Esophagus squamous epithelium (tissue), 4 donors: ENCODE data around the gene NSUN4.

Source experiments
- POLR2A ChIP-seq, 4 donors: fragments of 450-650 bp; IDR thresholded peaks; one replicate each; pipeline ENCODE4 v1.6.1; 2017; ENCODE audit warnings: antibody characterized with exemption in 4 of 4, mild to moderate bottlenecking in 4 of 4, moderate library complexity in 3 of 4
- TF ChIP-seq, protein P1 (sequence below), 6 experiments: fragments of 450-650 bp in 4 of 6; fragments of 200-600 bp in 2 of 6; sonication (generic) in 2 of 6; IDR thresholded peaks; one replicate each; pipeline ENCODE4 v1.5.1; 2016 to 2019; ENCODE audit warnings: antibody characterized with exemption in 6 of 6, mild to moderate bottlenecking in 4 of 6, moderate library complexity in 4 of 6

DNA sequence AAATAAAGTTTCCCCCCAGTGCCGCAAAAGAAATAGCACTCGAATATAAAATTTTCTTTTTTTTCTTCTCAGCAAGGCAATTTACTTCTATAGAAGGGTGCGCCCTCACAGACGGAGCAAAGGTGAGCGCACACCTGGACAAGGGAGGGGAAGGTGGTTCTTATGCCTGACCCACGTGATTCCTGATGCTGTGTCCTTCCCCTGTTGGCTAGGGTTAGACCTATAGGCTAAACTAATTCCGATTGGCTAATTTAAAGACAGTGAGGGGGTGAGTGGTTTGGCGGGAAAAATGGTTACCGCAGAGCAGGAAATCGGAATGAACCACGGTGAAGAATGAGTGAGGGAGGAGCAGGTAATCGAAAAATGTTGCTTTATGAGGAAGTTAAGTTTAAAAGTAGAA lies 52.9 kb downstream of the NSUN4 start:
- TF ChIP-seq, protein P1, sequence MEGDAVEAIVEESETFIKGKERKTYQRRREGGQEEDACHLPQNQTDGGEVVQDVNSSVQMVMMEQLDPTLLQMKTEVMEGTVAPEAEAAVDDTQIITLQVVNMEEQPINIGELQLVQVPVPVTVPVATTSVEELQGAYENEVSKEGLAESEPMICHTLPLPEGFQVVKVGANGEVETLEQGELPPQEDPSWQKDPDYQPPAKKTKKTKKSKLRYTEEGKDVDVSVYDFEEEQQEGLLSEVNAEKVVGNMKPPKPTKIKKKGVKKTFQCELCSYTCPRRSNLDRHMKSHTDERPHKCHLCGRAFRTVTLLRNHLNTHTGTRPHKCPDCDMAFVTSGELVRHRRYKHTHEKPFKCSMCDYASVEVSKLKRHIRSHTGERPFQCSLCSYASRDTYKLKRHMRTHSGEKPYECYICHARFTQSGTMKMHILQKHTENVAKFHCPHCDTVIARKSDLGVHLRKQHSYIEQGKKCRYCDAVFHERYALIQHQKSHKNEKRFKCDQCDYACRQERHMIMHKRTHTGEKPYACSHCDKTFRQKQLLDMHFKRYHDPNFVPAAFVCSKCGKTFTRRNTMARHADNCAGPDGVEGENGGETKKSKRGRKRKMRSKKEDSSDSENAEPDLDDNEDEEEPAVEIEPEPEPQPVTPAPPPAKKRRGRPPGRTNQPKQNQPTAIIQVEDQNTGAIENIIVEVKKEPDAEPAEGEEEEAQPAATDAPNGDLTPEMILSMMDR (IDR thresholded peaks at IDR 0.05): no peak
- no peak for TF ChIP-seq POLR2A (IDR thresholded peaks at IDR 0.05)
